Neural progenitor cell (in vitro differentiated cells): ENCODE data around the gene ADD3. TPM values are rescaled to one million over a fixed set of nuclear protein-coding genes. Genes with fewer than 3 reads are reported as not detected.

Source experiments
- DNase-seq: peaks from one replicate; pipeline ENCODE4 v3.0.0-alpha.2; 2016; ENCODE audit warnings: low spot score
- H2AFZ ChIP-seq: fragments of 200-600 bp; sonication (generic); replicated peaks from 2 replicates; pipeline ENCODE4 v1.6.1; 2016; ENCODE audit warnings: antibody characterized with exemption
- H3F3A ChIP-seq: fragments of 200-600 bp; sonication (generic); 2 replicates; pipeline ENCODE4 v1.6.1; 2016; ENCODE audit warnings: antibody characterized with exemption, low read depth
- H3K27ac ChIP-seq: fragments of 200-600 bp; sonication (generic); 2 replicates; pipeline ENCODE4 v1.5.1; 2016; ENCODE audit warnings: mild to moderate bottlenecking
- H3K27me3 ChIP-seq: fragments of 200-600 bp; sonication (generic); 2 replicates; pipeline ENCODE4 v1.6.1; 2016; ENCODE audit warnings: mild to moderate bottlenecking, moderate library complexity
- H3K36me3 ChIP-seq: fragments of 200-600 bp; sonication (generic); 2 replicates; pipeline ENCODE4 v1.5.1; 2016
- H3K4me1 ChIP-seq: fragments of 200-600 bp; sonication (generic); 2 replicates; pipeline ENCODE4 v1.6.1; 2016; ENCODE audit warnings: mixed run types
- H3K4me2 ChIP-seq: fragments of 200-600 bp; sonication (generic); 2 replicates; pipeline ENCODE4 v1.6.1; 2016
- H3K4me3 ChIP-seq: fragments of 200-600 bp; sonication (generic); 2 replicates; pipeline ENCODE4 v1.5.1; 2016
- H3K79me2 ChIP-seq: fragments of 200-600 bp; sonication (generic); 2 replicates; pipeline ENCODE4 v1.6.1; 2016; ENCODE audit warnings: low read depth
- H3K9ac ChIP-seq: fragments of 200-600 bp; sonication (generic); 2 replicates; pipeline ENCODE4 v1.6.1; 2016
- H3K9me3 ChIP-seq: fragments of 200-600 bp; sonication (generic); 2 replicates; pipeline ENCODE4 v1.5.1; 2016; ENCODE audit warnings: low read depth
- H4K20me1 ChIP-seq: fragments of 200-600 bp; sonication (generic); 2 replicates; pipeline ENCODE4 v1.6.1; 2016; ENCODE audit warnings: low read depth
- H3K27ac Mint-ChIP-seq: 3 replicates; pipeline ENCODE4 v1.8.0; 2021; ENCODE audit warnings: mixed read lengths
- H3K27me3 Mint-ChIP-seq: 2 replicates; pipeline ENCODE4 v1.8.0; 2022; ENCODE audit warnings: low read depth, mild to moderate bottlenecking, inconsistent platforms, moderate library complexity, mixed read lengths; ENCODE audit not compliant: insufficient read depth
- H3K36me3 Mint-ChIP-seq: 3 replicates; pipeline ENCODE4 v1.8.0; 2021; ENCODE audit warnings: mixed read lengths
- H3K4me1 Mint-ChIP-seq: 3 replicates; pipeline ENCODE4 v1.8.0; 2021; ENCODE audit warnings: mixed read lengths
- H3K4me3 Mint-ChIP-seq: 3 replicates; pipeline ENCODE4 v1.8.0; 2021; ENCODE audit warnings: mild to moderate bottlenecking, moderate library complexity, mixed read lengths
- H3K9me3 Mint-ChIP-seq: 3 replicates; pipeline ENCODE4 v1.8.0; 2020; ENCODE audit warnings: mixed read lengths
- EZH2 ChIP-seq: fragments of 200-600 bp; sonication (generic); IDR thresholded peaks from 2 replicates; pipeline ENCODE4 v1.6.1; 2017; ENCODE audit warnings: antibody characterized with exemption, mild to moderate bottlenecking, moderate library complexity
- EZH2phosphoT487 ChIP-seq: fragments of 200-600 bp; sonication (generic); IDR thresholded peaks from 2 replicates; pipeline ENCODE4 v1.6.1; 2017; ENCODE audit warnings: antibody characterized with exemption
- total RNA-seq: library from RNA; depleted of rRNA; stranded (reverse); fragments of >200 nt; gene quantifications from 2 replicates; pipeline ENCODE4 v1.2.3, GENCODE V29; 2015; ENCODE audit warnings: low replicate concordance
- TF ChIP-seq, protein P1 (sequence below): fragments of 200-600 bp; sonication (generic); IDR thresholded peaks from 2 replicates; pipeline ENCODE4 v1.5.1; 2017; ENCODE audit warnings: antibody characterized with exemption, mild to moderate bottlenecking

The ADD3 gene
- total RNA-seq, 1 donor from 2014 or later, result 345 TPM

DNA sequence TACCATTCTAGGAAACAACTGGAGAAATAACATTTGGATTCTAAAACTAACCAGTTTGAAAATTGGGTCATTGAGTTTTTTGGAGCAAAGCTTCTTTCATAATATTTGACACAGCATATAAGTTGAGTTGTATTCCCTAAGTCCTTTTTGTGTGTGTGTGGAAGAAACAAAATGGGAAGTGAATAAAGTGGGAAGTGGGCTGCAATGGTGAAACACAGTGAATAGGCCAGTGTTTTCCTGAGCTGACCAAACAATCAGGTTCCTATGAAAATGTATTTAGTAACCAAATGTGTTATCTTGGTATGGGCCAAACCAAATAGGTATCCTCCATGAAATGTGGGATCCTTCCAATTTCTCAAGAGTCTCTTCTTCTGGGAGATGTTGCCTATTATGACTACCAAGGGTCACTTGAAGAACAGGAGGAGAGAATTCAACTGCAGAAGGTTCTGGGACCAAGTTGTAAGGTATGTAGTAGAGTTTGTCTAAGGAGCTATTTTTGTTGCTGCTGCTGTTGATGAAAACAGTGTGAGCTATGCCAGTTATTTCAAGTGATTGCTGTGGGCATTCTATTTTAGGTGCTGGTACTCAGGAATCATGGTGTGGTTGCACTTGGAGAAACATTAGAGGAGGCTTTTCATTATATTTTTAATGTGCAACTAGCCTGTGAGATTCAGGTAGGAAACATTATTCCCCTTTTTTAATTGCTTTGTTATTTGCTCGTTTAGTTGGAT lies 111.3 kb downstream of the ADD3 start:
- Histone ChIP-seq H3K79me2 (no peaks in the 10 kb centered on the region), H3K9me3 (no peaks in the 10 kb centered on the region), H3K4me2 (no peak overlapping the region), H3K4me1 (no peaks in the 10 kb centered on the region), H2AFZ (no peak overlapping the region), H3K4me3 (no peak overlapping the region), H3K9ac (no peak overlapping the region), H3K27ac (no peak overlapping the region), H3F3A (no peaks in the 10 kb centered on the region), H4K20me1 (no peaks in the 10 kb centered on the region), H3K36me3 (peaks cover 22% of the 10 kb centered on the region), H3K27me3 (no peaks in the 10 kb centered on the region)
- Mint-ChIP-seq H3K27ac (no peak overlapping the region), H3K36me3 (peaks cover 42% of the 10 kb centered on the region), H3K4me3 (no peak overlapping the region), H3K4me1 (no peaks in the 10 kb centered on the region), H3K9me3 (peaks cover 2% of the 10 kb centered on the region), H3K27me3 (peaks cover 2% of the 10 kb centered on the region)
- no peak for DNase-seq
- TF ChIP-seq, protein P1, sequence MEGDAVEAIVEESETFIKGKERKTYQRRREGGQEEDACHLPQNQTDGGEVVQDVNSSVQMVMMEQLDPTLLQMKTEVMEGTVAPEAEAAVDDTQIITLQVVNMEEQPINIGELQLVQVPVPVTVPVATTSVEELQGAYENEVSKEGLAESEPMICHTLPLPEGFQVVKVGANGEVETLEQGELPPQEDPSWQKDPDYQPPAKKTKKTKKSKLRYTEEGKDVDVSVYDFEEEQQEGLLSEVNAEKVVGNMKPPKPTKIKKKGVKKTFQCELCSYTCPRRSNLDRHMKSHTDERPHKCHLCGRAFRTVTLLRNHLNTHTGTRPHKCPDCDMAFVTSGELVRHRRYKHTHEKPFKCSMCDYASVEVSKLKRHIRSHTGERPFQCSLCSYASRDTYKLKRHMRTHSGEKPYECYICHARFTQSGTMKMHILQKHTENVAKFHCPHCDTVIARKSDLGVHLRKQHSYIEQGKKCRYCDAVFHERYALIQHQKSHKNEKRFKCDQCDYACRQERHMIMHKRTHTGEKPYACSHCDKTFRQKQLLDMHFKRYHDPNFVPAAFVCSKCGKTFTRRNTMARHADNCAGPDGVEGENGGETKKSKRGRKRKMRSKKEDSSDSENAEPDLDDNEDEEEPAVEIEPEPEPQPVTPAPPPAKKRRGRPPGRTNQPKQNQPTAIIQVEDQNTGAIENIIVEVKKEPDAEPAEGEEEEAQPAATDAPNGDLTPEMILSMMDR, result no peak
- TF ChIP-seq EZH2phosphoT487 (no peak), EZH2 (no peak)

DNA sequence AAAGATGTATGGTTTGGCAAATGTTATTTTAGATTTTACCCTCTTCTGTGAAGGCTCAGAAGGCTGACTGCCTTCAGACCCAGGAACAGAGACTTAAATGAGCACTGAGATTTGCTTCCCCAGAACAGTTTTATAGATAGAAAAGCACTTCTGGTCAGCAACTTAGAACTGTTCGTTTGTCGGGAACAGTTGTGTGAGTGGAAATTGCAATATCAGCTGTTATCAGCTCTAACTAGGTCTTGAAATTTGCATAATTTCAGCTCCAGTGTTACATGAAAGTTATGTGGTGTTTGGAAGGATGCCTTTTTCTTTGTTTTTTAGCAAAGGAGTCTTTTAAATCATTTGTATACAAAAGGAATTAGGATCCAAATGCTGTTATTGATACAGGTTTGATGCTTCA lies 115.8 kb downstream of the ADD3 start:
- peaks cover 25% of the 10 kb centered on the region for H3K36me3 ChIP-seq

DNA sequence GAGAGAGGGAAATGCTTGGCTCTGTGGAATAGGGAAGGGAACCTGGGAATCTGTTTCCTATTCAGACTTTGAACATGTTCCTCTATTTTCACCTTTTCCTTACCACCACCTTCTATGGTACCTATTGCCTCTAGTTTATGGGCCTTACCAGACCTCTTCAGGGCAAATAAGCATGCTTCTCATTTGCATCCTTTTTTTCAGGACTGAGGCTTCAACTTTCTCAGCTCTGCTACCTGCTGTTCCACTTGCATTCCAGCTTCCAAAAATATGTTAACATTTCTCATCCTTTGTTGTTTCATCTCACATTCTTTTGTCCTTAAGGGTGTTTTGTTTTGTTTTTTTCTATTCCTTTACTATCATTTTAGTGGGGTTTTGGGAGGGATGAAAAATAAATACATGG lies 121.7 kb downstream of the ADD3 start:
- Mint-ChIP-seq H3K27me3 (no peaks in the 10 kb centered on the region), H3K9me3 (no peaks in the 10 kb centered on the region), H3K4me3 (no peak overlapping the region), H3K36me3 (peaks cover 36% of the 10 kb centered on the region), H3K4me1 (no peaks in the 10 kb centered on the region), H3K27ac (no peak overlapping the region)
- no peak overlapping the region for H3K27ac ChIP-seq
- H3K4me2 ChIP-seq, result no peak overlapping the region
- no peak for DNase-seq
- no peak overlapping the region for H3K9ac ChIP-seq
- H4K20me1 ChIP-seq, result no peaks in the 10 kb centered on the region
- no peaks in the 10 kb centered on the region for H3K79me2 ChIP-seq
- H3K27me3 ChIP-seq, result no peaks in the 10 kb centered on the region
- H3K4me3 ChIP-seq, result no peak overlapping the region
- TF ChIP-seq EZH2phosphoT487 (no peak), EZH2 (no peak)
- TF ChIP-seq, protein P1, result no peak
- no peak overlapping the region for H2AFZ ChIP-seq
- H3K36me3 ChIP-seq, result peaks cover 31% of the 10 kb centered on the region
- no peaks in the 10 kb centered on the region for H3K4me1 ChIP-seq
- peaks cover 9% of the 10 kb centered on the region for H3F3A ChIP-seq
- no peaks in the 10 kb centered on the region for H3K9me3 ChIP-seq

More for the DNA sequence above, 115.8 kb downstream of the ADD3 start:
- Histone ChIP-seq H3K27me3 (no peaks in the 10 kb centered on the region), H3K4me1 (no peaks in the 10 kb centered on the region), H3K9me3 (no peaks in the 10 kb centered on the region), H3K4me3 (no peak overlapping the region), H3K27ac (no peak overlapping the region), H3F3A (no peaks in the 10 kb centered on the region), H3K4me2 (no peak overlapping the region), H4K20me1 (no peaks in the 10 kb centered on the region), H3K79me2 (no peaks in the 10 kb centered on the region), H2AFZ (no peak overlapping the region), H3K9ac (no peak overlapping the region)
- TF ChIP-seq, protein P1, result no peak
- TF ChIP-seq EZH2, result no peak
- no peak for TF ChIP-seq EZH2phosphoT487
- peaks cover 2% of the 10 kb centered on the region for H3K27me3 Mint-ChIP-seq
- no peaks in the 10 kb centered on the region for H3K4me1 Mint-ChIP-seq
- H3K9me3 Mint-ChIP-seq, result peaks cover 2% of the 10 kb centered on the region
- no peak overlapping the region for H3K4me3 Mint-ChIP-seq
- no peak overlapping the region for H3K27ac Mint-ChIP-seq
- no peak for DNase-seq
- H3K36me3 Mint-ChIP-seq, result peaks cover 43% of the 10 kb centered on the region
